HepG2 (cell line): ENCODE data around the gene SNRPD3. TPM values are rescaled to one million over a fixed set of nuclear protein-coding genes. Genes with fewer than 3 reads are reported as not detected.

Experiments
- EP300 ChIP-seq, 3 experiments: sonication (generic) in 1 of 3; formaldehyde crosslinking in 1 of 3; IDR thresholded peaks; 2 replicates each; pipeline versions ENCODE4 v1.5.1 to v1.6.1; 2011 to 2020; ENCODE audit warnings: low read depth in 2 of 3, low read length in 2 of 3, borderline replicate concordance in 1 of 3, improper control_type of control experiment in 1 of 3, mild to moderate bottlenecking in 1 of 3, missing genetic modification reagents in 1 of 3, moderate library complexity in 1 of 3
- GABPA ChIP-seq, 2 experiments: IDR thresholded peaks; 2 replicates each; pipeline ENCODE4 v1.6.1; 2011 to 2016; ENCODE audit warnings: low read depth in 2 of 2, low read length in 1 of 2, missing biosample characterization in 1 of 2, missing genetic modification characterization in 1 of 2
- KDM1A ChIP-seq: IDR thresholded peaks from 2 replicates; pipeline ENCODE4 v1.6.1; 2016; ENCODE audit warnings: missing compliant biosample characterization
- KDM5A ChIP-seq: fragments of 200-600 bp; sonication (generic); IDR thresholded peaks from 2 replicates; pipeline ENCODE4 v1.7.0; 2018; ENCODE audit warnings: antibody characterized with exemption, mild to moderate bottlenecking, low read length, borderline replicate concordance
- MTF1 ChIP-seq: sonication (generic); formaldehyde crosslinking; IDR thresholded peaks from 2 replicates; pipeline ENCODE4 v1.5.0; 2020; ENCODE audit warnings: missing genetic modification reagents
- NKX3-1 ChIP-seq: sonication (generic); formaldehyde crosslinking; IDR thresholded peaks from 2 replicates; pipeline ENCODE4 v1.5.0; 2020; ENCODE audit warnings: missing genetic modification reagents
- SMC3 ChIP-seq: IDR thresholded peaks from 2 replicates; pipeline ENCODE4 v1.6.1; 2011; ENCODE audit warnings: low read length, improper control_type of control experiment
- ZBTB8A ChIP-seq: sonication (generic); formaldehyde crosslinking; IDR thresholded peaks from 2 replicates; pipeline ENCODE4 v1.4.0; 2020; ENCODE audit warnings: mild to moderate bottlenecking, low read depth, missing genetic modification reagents, borderline replicate concordance
- ZFP62 ChIP-seq: sonication (generic); formaldehyde crosslinking; IDR thresholded peaks from 2 replicates; pipeline ENCODE4 v1.4.0; 2020; ENCODE audit warnings: missing genetic modification reagents
- ZNF205 ChIP-seq: IDR thresholded peaks from 2 replicates; pipeline ENCODE4 v1.6.1; 2018; ENCODE audit warnings: missing biosample characterization, missing genetic modification reagents
- ZSCAN31 ChIP-seq: sonication (generic); formaldehyde crosslinking; IDR thresholded peaks from 2 replicates; pipeline ENCODE4 v1.5.0; 2020; ENCODE audit warnings: low read depth, mild to moderate bottlenecking, missing genetic modification reagents
- ZZZ3 ChIP-seq: sonication (generic); formaldehyde crosslinking; IDR thresholded peaks from 2 replicates; pipeline ENCODE4 v1.4.0; 2020; ENCODE audit warnings: missing genetic modification reagents, mild to moderate bottlenecking, borderline replicate concordance
- polyA plus RNA-seq, 8 experiments: library from polyadenylated mRNA; depleted of rRNA in 3 of 8; stranded (reverse) in 7 of 8; unstranded in 1 of 8; fragments of >200 nt; fragmentation: Illumina TruSeq in 4 of 8; extraction: Trizol in 4 of 8; gene quantifications; 2 replicates each; pipeline versions ENCODE4 v1.2.1 to v1.2.3, GENCODE V29; 2011 to 2016; ENCODE audit warnings: low read depth in 4 of 8, missing spikeins in 1 of 8, mixed read lengths in 1 of 8; ENCODE audit not compliant: insufficient read depth in 1 of 8
- total RNA-seq, 5 experiments: library from RNA; depleted of rRNA; stranded (reverse); fragments of >200 nt; fragmentation: Illumina TruSeq; extraction: Trizol; gene quantifications; 2 replicates each; pipeline ENCODE4 v1.2.3, GENCODE V29; 2016; ENCODE audit warnings: low read depth in 1 of 5
- TF ChIP-seq, protein P1 (sequence below): sonication (generic); formaldehyde crosslinking; IDR thresholded peaks from 2 replicates; pipeline ENCODE4 v1.8.1; 2023; ENCODE audit warnings: mild to moderate bottlenecking, missing genetic modification reagents
- TF ChIP-seq, protein P2 (sequence below): IDR thresholded peaks from 2 replicates; pipeline ENCODE4 v1.6.1; 2016; ENCODE audit warnings: missing compliant biosample characterization, missing genetic modification reagents, borderline replicate concordance
- TF ChIP-seq, protein P3 (sequence below): sonication (generic); formaldehyde crosslinking; IDR thresholded peaks from 2 replicates; pipeline ENCODE4 v1.5.1; 2020; ENCODE audit warnings: missing genetic modification reagents, mild to moderate bottlenecking, borderline replicate concordance
- TF ChIP-seq, protein P4 (sequence below), 2 experiments: sonication (generic) in 1 of 2; formaldehyde crosslinking in 1 of 2; IDR thresholded peaks; 2 replicates each; pipeline versions ENCODE4 v1.6.1 to v1.9.0; 2014 to 2022; ENCODE audit warnings: antibody characterized with exemption in 1 of 2, borderline replicate concordance in 1 of 2, inconsistent platforms in 1 of 2, low read depth in 1 of 2, missing genetic modification reagents in 1 of 2
- TF ChIP-seq, protein P5 (sequence below): sonication (generic); formaldehyde crosslinking; IDR thresholded peaks from 2 replicates; pipeline ENCODE4 v1.4.0; 2020; ENCODE audit warnings: missing genetic modification reagents

The SNRPD3 gene
- total and polyA plus RNA-seq, 2 of the 13 experiments (the other 11 are each of a cell fraction or from before 2014, with no cell fraction given), result 110 to 209 TPM

DNA sequence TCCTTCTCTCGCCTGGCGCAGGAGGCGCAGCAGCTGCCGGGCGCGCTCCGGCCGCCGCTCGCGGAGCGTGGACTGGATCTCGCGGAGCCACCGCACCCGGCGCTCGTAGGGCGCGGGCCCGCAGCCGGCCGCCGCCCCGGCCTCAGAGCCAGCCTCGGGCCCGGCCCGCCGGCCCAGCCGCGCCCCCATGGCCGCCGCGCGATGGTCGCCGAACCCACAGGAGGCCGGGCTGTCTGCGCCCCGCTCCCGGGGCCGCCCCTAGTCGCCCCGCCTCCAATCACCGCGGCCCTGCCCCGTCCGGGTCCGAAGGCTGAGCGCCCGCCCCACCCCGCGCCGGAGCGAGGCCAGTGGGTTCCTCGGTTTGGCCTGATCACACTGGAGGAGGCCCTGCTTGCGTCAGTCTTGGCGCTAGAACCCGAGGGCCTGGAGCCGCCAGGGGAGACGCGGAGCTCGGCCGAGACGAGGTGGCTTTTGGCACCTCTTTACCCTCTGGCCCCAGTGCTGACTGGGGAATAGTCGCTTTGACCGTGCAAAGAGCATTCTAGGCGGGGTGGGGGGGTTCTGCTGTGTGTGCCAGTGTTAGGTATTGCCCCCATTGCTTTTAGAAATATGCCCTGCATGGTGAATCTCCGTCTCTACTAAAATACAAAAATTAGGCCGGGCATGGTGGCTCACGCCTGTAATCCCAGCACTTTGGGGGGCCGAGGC is 37.2 kb downstream of the SNRPD3 start, which contains the start of gene LRRC75B (continued):
- TF ChIP-seq, protein P1, sequence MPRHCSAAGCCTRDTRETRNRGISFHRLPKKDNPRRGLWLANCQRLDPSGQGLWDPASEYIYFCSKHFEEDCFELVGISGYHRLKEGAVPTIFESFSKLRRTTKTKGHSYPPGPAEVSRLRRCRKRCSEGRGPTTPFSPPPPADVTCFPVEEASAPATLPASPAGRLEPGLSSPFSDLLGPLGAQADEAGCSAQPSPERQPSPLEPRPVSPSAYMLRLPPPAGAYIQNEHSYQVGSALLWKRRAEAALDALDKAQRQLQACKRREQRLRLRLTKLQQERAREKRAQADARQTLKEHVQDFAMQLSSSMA (CRISPR knock-in tag), result 0 out of 2 replicates have a peak, but pooled peaks have one; percentile 50
- TF ChIP-seq MTF1 (CRISPR knock-in tag) (no peak), NKX3-1 (CRISPR knock-in tag) (0 out of 2 replicates have a peak, but pooled peaks have one; percentile 22), EP300 (IDR thresholded peaks at IDR 0.05; ENCODE audit: low read depth in 2 of 2, low read length in 2 of 2) (peak; percentile 19 to 31; a peak in 1 of 4 replicates), EP300 (CRISPR knock-in tag; IDR thresholded peaks at IDR 0.05; ENCODE audit: borderline replicate concordance) (peak; percentile 31; the same call in 1 of the 2 replicates), KDM1A (no peak), ZZZ3 (CRISPR knock-in tag) (0 out of 2 replicates have a peak, but pooled peaks have one; percentile 43), SMC3 (no peak), GABPA (IDR thresholded peaks at IDR 0.05; ENCODE audit: low read depth, low read length) (no peak), GABPA (CRISPR knock-in tag; IDR thresholded peaks at IDR 0.05; ENCODE audit: low read depth) (no peak), ZBTB8A (CRISPR knock-in tag) (no peak), ZFP62 (CRISPR knock-in tag) (no peak), ZNF205 (peak; percentile 85), ZSCAN31 (CRISPR knock-in tag) (no peak), KDM5A (no peak)
- TF ChIP-seq, protein P2, sequence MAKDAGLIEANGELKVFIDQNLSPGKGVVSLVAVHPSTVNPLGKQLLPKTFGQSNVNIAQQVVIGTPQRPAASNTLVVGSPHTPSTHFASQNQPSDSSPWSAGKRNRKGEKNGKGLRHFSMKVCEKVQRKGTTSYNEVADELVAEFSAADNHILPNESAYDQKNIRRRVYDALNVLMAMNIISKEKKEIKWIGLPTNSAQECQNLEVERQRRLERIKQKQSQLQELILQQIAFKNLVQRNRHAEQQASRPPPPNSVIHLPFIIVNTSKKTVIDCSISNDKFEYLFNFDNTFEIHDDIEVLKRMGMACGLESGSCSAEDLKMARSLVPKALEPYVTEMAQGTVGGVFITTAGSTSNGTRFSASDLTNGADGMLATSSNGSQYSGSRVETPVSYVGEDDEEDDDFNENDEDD, result peak; percentile 75; the same call in 1 of the 2 replicates
- TF ChIP-seq, protein P3, sequence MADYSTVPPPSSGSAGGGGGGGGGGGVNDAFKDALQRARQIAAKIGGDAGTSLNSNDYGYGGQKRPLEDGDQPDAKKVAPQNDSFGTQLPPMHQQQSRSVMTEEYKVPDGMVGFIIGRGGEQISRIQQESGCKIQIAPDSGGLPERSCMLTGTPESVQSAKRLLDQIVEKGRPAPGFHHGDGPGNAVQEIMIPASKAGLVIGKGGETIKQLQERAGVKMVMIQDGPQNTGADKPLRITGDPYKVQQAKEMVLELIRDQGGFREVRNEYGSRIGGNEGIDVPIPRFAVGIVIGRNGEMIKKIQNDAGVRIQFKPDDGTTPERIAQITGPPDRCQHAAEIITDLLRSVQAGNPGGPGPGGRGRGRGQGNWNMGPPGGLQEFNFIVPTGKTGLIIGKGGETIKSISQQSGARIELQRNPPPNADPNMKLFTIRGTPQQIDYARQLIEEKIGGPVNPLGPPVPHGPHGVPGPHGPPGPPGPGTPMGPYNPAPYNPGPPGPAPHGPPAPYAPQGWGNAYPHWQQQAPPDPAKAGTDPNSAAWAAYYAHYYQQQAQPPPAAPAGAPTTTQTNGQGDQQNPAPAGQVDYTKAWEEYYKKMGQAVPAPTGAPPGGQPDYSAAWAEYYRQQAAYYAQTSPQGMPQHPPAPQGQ (CRISPR knock-in tag), result 0 out of 2 replicates have a peak, but pooled peaks have one; percentile 57
- TF ChIP-seq, protein P4, sequence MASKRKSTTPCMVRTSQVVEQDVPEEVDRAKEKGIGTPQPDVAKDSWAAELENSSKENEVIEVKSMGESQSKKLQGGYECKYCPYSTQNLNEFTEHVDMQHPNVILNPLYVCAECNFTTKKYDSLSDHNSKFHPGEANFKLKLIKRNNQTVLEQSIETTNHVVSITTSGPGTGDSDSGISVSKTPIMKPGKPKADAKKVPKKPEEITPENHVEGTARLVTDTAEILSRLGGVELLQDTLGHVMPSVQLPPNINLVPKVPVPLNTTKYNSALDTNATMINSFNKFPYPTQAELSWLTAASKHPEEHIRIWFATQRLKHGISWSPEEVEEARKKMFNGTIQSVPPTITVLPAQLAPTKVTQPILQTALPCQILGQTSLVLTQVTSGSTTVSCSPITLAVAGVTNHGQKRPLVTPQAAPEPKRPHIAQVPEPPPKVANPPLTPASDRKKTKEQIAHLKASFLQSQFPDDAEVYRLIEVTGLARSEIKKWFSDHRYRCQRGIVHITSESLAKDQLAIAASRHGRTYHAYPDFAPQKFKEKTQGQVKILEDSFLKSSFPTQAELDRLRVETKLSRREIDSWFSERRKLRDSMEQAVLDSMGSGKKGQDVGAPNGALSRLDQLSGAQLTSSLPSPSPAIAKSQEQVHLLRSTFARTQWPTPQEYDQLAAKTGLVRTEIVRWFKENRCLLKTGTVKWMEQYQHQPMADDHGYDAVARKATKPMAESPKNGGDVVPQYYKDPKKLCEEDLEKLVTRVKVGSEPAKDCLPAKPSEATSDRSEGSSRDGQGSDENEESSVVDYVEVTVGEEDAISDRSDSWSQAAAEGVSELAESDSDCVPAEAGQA (IDR thresholded peaks at IDR 0.05; ENCODE audit: low read depth), result no peak
- TF ChIP-seq, protein P4 (CRISPR knock-in tag; IDR thresholded peaks at IDR 0.05; ENCODE audit: borderline replicate concordance), result no peak
- TF ChIP-seq, protein P5, sequence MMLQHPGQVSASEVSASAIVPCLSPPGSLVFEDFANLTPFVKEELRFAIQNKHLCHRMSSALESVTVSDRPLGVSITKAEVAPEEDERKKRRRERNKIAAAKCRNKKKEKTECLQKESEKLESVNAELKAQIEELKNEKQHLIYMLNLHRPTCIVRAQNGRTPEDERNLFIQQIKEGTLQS (CRISPR knock-in tag), result peak; percentile 65; the same call in 1 of the 2 replicates
